GM13977 (cell line): Measurements from ENCODE around the gene VEGFB.
A peak's percentile ranks its signal among the peaks of the same experiment; 100 is the strongest.

Experiments
- DNase-seq: peaks from one replicate; pipeline ENCODE4 v3.0.0; 2012; ENCODE audit warnings: low spot score
- CTCF ChIP-seq: IDR thresholded peaks from 2 replicates; pipeline ENCODE4 v1.5.1; 2012; ENCODE audit warnings: mild to moderate bottlenecking, control low read depth; ENCODE audit not compliant: insufficient read depth; ENCODE audit errors: extremely low read depth, missing control alignments
- in situ Hi-C: fragments of 300-500 bp; cut with MboI; formaldehyde crosslinking; loops from one replicate; pipeline ENCODE4 v1.12.0; 2022; ENCODE audit warnings: low sequenced_read_pairs, low pct_unique_long_range_greater_than_20kb, mixed read lengths, inconsistent platforms; ENCODE audit not compliant: unreplicated experiment

The VEGFB gene

GRCh38 chr11:64225608-64226506, 8.5 kb upstream of the VEGFB start, which contains the start of the genes NUDT22 and TRPT1:
TSS of gene NUDT22 (plus strand) at chr11:64226274. CDS start at chr11:64226653, 379 bp downstream.
TSS of gene TRPT1 (minus strand) at chr11:64226186. CDS start at chr11:64225860, 326 bp downstream.
- in situ Hi-C loops: no loop called here
- peak; percentile 95 for DNase-seq
- peak; percentile 29 for TF ChIP-seq CTCF

GRCh38 chr11:64226507-64227051, 7.8 kb upstream of the VEGFB start:
- in situ Hi-C loops: no loop called here
- TF ChIP-seq CTCF: peak; percentile 1
- DNase-seq: peak; percentile 85

GRCh38 chr11:64227405-64227956, 6.9 kb upstream of the VEGFB start:
- no peak for DNase-seq
- in situ Hi-C loops: no loop called here
- no peak for TF ChIP-seq CTCF

GRCh38 chr11:64229090-64229743, 5.2 kb upstream of the VEGFB start:
- TF ChIP-seq CTCF: no peak
- in situ Hi-C loops: no loop called here
- DNase-seq: no peak

- no peak for TF ChIP-seq CTCF
- in situ Hi-C loops: no loop called here
- DNase-seq: no peak
Observed at GRCh38 chr11:64229744-64230170, 4.6 kb upstream of the VEGFB start.
